ENCODE measurements around the gene C1QTNF2. TPM values are rescaled to one million over a fixed set of nuclear protein-coding genes. Genes with fewer than 3 reads are reported as not detected.

Gene C1QTNF2
- total RNA-seq, 1 experiment from 2014 or later = not detected

DNA sequence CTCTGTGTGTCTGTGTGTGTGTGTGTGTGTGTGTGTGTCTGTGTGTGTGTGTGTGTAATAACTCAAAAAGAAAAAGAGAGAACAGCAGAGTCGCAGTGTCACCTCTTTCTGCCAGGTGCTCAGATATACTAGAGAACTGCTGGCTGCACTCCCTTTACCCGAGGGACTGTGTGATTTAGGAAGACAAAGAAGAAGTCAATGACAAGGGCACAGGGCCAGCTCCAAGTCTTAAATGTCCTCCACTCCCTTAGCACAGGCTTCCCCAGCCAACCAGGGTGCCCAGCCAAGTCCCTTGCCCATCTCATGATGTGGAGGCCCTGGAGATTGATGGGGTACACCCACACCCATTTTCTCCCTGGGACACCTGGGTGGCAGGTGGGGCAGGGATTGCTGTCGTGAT is 66.7 kb downstream of the C1QTNF2 start:
- H2AFZ ChIP-seq (ENCODE audit: low read length) = no peak overlapping the region
- DNase-seq = peak; percentile 10
- H3K27ac ChIP-seq (ENCODE audit: low read length) = no peak overlapping the region
- no peak overlapping the region for H3K4me2 ChIP-seq (ENCODE audit: low read depth, low read length, poor library complexity, severe bottlenecking)
- no peaks in the 10 kb centered on the region for H3K4me1 ChIP-seq (ENCODE audit: low read length)
- H3K27me3 ChIP-seq (ENCODE audit: low read length) = no peaks in the 10 kb centered on the region
- H3K9me3 ChIP-seq (ENCODE audit: low read length) = no peaks in the 10 kb centered on the region
- no peaks in the 10 kb centered on the region for H3K36me3 ChIP-seq (ENCODE audit: insufficient read depth, low read length)
- no peaks in the 10 kb centered on the region for H3K9me2 ChIP-seq (replicated peaks; ENCODE audit: insufficient read depth, low read length)
- no peaks in the 10 kb centered on the region for H3K79me2 ChIP-seq (ENCODE audit: low read length)
- H3K4me3 ChIP-seq (ENCODE audit: low read length) = no peak overlapping the region
- H4K20me1 ChIP-seq (ENCODE audit: insufficient read depth, low read depth, low read length) = no peaks in the 10 kb centered on the region
- no peak overlapping the region for H3K9ac ChIP-seq (ENCODE audit: low read length)

DNA sequence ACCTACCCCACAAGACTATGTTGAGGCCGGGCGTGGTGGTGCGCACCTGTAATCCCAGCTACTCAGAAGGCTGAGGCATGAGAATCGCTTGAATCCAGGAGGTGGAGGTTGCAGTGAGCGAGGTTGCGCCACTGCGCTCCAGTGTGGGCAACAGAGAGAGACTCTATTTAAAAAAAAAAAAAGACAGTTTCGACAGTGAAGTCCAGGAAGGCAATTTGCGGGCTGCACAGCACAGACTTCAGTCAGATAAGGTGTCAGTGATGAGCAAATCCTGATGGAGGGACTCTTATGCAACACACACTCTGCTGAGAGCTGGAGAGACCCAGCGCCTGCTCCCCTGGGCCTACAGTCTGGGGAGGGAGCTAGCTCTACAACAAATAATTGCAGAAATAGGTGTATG is 72.2 kb downstream of the C1QTNF2 start:
- Histone ChIP-seq H3K27ac (ENCODE audit: low read length) (no peak overlapping the region), H3K4me1 (ENCODE audit: low read length) (no peaks in the 10 kb centered on the region), H3K36me3 (ENCODE audit: insufficient read depth, low read length) (no peaks in the 10 kb centered on the region), H3K27me3 (ENCODE audit: low read length) (no peaks in the 10 kb centered on the region), H4K20me1 (ENCODE audit: insufficient read depth, low read depth, low read length) (no peaks in the 10 kb centered on the region), H3K79me2 (ENCODE audit: low read length) (no peaks in the 10 kb centered on the region), H2AFZ (ENCODE audit: low read length) (no peak overlapping the region), H3K9ac (ENCODE audit: low read length) (no peak overlapping the region), H3K4me2 (ENCODE audit: low read depth, low read length, poor library complexity, severe bottlenecking) (no peak overlapping the region), H3K9me3 (ENCODE audit: low read length) (no peaks in the 10 kb centered on the region), H3K4me3 (ENCODE audit: low read length) (no peak overlapping the region), H3K9me2 (replicated peaks; ENCODE audit: insufficient read depth, low read length) (no peaks in the 10 kb centered on the region)
- DNase-seq = no peak

DNA sequence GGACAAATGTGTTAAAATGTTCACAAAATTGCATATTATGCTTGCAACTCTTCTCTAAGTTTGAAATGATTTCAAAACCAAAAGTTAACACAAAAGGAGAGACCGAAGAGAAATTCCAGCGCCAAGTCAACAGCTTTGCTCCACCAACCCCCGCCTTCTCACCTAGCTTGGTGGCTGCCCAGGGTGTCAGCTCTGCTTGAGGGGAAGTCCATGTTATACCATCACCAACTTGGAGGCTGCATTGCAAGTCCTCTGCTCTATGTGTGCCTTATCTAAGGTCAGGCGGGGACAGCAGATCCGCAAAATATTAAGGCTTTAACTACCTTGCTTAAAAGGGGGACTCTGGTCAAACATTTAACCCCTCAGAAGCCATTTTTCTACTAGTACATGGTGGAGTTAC is 72.7 kb downstream of the C1QTNF2 start:
- no peaks in the 10 kb centered on the region for H3K27me3 ChIP-seq (ENCODE audit: low read length)
- no peak overlapping the region for H3K27ac ChIP-seq (ENCODE audit: low read length)
- no peak overlapping the region for H3K4me3 ChIP-seq (ENCODE audit: low read length)
- DNase-seq = no peak
- no peak overlapping the region for H2AFZ ChIP-seq (ENCODE audit: low read length)
- H3K36me3 ChIP-seq (ENCODE audit: insufficient read depth, low read length) = no peaks in the 10 kb centered on the region
- H3K4me1 ChIP-seq (ENCODE audit: low read length) = no peaks in the 10 kb centered on the region
- no peaks in the 10 kb centered on the region for H4K20me1 ChIP-seq (ENCODE audit: insufficient read depth, low read depth, low read length)
- H3K9ac ChIP-seq (ENCODE audit: low read length) = no peak overlapping the region
- no peaks in the 10 kb centered on the region for H3K9me3 ChIP-seq (ENCODE audit: low read length)
- no peaks in the 10 kb centered on the region for H3K79me2 ChIP-seq (ENCODE audit: low read length)
- no peak overlapping the region for H3K4me2 ChIP-seq (ENCODE audit: low read depth, low read length, poor library complexity, severe bottlenecking)
- H3K9me2 ChIP-seq (replicated peaks; ENCODE audit: insufficient read depth, low read length) = no peaks in the 10 kb centered on the region

Small RNAs within 50 kb of the gene (small RNA-seq; reads per million reads assigned to genes)
- gene AC112191.3 = not detected

Other genes starting within 250 kb of the C1QTNF2 start
- gene FABP6, start 141.1 kb downstream of the C1QTNF2 start, total RNA-seq (2014; rRNA removed; shearing (Covaris generic); ENCODE audit: low replicate concordance) = 0.69 and 0.97 TPM in 2 replicates
- not detected in 2 replicates for gene CCNJL, start 58.1 kb downstream of the C1QTNF2 start, total RNA-seq (2014; rRNA removed; shearing (Covaris generic); ENCODE audit: low replicate concordance)
- gene FAM200C, start 29.4 kb upstream of the C1QTNF2 start, total RNA-seq (2014; rRNA removed; shearing (Covaris generic); ENCODE audit: low replicate concordance) = 0.76 and 2.0 TPM in 2 replicates
- 44.2 and 65.3 TPM in 2 replicates for gene SLU7, start 48.5 kb upstream of the C1QTNF2 start, total RNA-seq (2014; rRNA removed; shearing (Covaris generic); ENCODE audit: low replicate concordance)
- 137 and 234 TPM in 2 replicates for gene PTTG1, start 51.2 kb upstream of the C1QTNF2 start, total RNA-seq (2014; rRNA removed; shearing (Covaris generic); ENCODE audit: low replicate concordance)

All from Karpas-422 (cell line).